ENCODE results near the gene KLF13.

KLF13 gene

DNA sequence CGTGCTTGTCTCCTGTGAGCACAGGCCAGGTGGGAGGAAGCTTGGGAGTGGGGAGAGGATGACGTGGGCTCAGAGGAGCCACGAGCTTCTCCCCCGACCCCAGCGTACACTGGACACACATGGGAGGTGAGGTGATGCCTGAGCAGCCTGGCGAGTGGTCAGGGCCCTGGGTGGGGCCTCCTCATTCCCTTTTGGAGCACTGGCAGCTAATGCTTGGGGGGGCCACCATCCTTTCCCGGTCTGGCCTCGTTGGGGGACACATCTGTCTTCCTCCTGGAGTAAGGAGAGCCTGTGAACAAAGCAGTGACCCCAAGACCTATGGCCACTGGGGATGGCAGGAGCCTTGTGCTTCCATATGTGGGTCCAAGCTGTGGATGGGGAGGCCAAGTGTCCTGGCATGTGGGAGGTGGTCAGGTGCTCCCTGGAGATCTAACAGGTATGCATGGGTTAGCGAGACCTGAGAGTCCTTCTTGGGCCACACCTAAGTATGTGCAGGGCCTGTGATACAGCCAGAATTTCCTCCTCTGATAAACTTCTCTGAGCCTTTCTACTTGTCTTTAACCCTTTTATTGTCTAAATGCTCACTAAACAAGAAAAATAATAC is 9.5 kb downstream of the KLF13 start:
- DNase-seq = no peak

GRCh38 chr15:31336593-31337295 is 10.1 kb downstream of the KLF13 start:
- DNase-seq = no peak

DNA sequence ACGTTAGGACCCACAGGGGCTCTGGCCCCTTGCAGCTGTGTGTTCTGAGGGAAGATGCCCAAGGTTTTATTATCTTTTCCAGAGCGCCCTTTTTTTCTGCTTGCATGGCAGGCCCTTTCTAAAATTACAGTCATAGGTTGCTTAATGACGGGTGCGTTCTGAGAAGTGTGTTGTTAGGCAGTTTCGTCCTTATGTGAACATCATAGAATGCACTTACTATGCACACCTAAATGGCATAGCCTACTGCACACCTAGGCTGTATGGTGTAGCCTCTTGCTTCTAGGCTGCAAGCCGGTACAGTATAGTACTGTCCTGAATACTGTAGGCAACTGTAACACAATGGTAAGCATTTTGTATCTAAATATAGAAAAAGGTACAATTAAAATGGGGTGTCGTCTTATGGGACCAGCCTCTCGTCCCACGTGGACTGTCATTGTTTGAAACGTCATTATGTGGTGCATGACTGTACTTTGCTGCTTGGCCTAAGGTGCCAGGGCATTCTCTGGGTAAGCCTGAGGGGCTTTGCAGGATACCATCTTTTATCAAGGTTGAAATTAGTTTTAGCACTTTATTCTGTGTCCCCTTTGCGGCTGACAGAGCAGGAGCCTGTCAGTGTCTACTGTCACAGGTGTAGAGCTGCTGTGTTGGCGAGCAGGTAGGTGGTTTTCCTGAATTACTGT is 10.9 kb downstream of the KLF13 start:
- no peak for DNase-seq

DNA sequence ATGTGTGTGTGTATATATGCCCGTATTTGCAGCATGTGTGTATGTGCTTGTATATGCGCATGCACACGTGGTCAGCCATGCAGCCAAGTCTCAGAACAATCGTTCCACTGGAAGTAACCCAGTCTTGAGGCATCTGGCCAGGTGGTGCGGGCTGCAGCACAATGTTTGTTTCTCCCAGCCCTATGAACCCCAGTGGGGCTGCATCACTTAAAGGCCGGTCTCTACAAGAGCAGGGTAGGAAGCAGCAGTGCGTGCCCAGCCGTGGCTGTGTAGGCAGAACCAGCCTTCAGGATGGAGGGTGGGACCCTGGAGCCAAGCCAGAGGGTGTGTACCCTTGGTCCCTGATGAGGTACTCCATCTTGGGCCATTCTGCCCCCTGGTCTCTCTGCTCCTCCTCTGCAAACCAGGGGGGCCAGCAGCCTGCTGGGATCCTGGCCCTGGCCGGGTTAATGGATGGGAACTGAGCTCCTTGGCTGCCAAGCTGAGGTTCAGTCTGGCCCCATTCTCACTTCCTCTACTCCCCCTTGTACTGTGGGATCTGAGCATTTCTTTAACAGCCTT is 11.8 kb downstream of the KLF13 start:
- peak; percentile 29 for DNase-seq

DNA sequence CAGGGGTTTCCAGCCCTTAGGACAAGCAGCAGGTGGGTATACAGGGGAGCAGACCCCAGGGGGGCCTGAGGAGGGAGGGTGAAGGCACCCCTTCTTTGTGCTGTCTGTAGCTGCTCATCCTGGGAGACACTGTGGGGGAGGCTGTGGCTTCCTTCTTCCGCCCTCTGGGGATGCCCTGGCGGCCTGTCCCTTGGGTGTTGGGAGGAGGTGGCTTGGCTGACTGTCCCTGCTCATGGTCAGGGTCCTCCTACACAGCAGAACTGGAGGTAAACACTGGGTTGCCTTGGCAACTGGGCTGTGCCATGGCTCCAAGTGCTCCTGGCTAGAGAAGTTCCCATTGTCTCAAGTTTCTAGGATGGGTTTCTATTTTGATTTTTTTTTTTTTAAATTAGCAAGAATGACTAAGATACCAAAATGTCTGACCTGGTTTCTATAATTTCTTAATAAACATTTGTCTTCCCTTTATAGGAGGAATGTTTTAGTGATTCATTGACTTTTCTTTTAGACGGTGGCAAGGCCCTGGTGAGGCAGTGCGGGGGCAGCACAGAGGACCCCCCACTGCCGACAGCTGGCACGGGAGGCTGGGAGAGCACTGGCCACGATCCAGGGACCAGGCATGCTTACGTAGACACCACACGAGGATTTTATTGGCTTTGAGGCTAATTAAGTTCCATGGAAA is 12.4 kb downstream of the KLF13 start:
- DNase-seq = peak; percentile 25

DNA sequence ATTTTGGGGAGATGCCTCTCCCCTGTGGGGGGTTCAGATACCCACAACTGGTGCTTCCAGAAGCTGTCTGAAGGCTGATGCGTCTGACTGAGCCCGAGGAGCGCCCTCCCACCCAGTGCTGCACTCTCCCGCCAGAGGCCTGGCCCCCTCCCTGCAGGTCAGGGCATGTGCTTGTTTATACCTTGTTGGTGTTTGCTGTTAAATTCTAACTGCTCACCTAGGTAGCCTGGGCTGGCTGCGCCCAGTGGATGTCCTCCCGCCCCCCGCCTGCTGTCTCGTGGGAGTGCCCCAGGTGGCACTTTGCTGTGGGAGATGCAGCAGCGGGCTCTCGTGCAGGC is 12.9 kb downstream of the KLF13 start:
- DNase-seq = no peak

- no peak for DNase-seq
Observed at GRCh38 chr15:31340047-31340446, 13.4 kb downstream of the KLF13 start.

GRCh38 chr15:31340592-31340991 is 14.0 kb downstream of the KLF13 start:
- no peak for DNase-seq

DNA sequence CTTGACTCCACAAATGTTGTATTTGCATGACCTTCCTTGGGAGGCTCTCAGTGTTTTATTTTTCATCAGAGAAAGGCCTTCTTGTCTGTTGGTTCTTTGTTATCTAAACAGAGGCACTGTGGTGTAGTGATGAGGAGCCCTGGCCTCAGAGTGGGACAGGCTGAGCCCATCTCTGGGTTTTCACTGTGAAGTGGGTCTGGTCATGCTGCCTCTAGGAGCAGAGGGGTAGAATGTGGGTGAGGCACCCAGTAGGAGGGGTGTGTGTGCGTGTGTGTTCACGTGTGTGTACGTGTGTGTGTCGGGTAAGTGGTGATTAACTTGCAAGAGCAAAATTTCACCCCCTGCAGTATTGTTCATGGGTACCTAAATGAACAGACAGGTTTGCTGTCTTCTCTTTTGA is 14.4 kb downstream of the KLF13 start:
- no peak for DNase-seq

DNA sequence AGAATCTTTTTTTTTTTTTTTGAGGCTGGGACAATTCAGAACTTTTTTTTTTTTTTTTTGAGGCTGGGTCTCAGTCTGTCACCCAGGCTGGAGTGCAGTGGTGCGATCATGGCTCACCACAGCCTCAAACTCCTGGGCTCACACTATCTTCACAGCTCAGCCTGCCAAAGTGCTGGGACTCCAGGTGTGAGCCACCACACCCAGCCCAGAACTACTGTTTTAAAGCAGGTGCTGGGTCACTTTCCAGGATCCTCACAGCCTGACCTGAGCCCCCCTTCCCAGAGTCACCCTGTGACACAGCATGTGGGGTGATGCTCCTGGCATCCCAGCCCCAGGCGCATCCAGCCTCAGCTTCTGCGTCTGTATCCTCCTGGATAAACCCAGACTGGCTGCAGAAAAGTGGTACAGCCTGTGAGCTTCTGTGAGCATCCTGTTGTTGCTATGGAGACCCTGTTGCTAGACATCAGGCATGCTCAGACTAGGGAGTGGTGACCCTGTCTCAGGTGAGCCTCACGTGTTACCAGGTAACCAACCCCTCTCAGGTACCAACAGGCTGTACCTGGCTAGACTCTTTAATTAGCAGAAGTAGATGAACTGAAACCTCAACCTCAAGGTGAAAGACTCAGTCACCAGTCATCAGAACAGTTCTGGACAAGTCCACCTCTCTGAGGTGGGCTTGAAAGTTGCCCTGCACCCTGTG is 15.0 kb downstream of the KLF13 start:
- no peak for DNase-seq

- DNase-seq = no peak
Observed at GRCh38 chr15:31342381-31342780, 15.7 kb downstream of the KLF13 start.

GRCh38 chr15:31342781-31343626 is 16.4 kb downstream of the KLF13 start:
- no peak for DNase-seq

DNA sequence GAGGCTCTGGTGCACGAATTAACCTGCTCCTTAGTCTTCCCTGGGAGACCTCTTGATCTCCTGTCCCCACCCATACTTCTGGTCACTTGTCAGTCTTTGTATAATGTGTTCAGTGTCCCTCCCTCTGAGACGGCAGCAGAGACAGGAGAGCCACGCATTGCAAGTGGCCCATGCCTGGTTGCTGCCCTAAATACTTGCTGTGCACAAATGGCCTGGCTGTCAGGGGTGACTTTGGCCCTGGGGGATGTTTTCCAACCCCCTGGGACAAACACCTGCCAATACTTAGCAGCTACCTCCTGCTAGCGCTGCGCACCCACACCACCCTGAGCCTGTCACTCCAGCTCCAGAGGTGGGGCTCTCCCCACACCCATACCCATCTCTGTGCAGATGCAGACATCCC is 17.2 kb downstream of the KLF13 start:
- DNase-seq = no peak

DNA sequence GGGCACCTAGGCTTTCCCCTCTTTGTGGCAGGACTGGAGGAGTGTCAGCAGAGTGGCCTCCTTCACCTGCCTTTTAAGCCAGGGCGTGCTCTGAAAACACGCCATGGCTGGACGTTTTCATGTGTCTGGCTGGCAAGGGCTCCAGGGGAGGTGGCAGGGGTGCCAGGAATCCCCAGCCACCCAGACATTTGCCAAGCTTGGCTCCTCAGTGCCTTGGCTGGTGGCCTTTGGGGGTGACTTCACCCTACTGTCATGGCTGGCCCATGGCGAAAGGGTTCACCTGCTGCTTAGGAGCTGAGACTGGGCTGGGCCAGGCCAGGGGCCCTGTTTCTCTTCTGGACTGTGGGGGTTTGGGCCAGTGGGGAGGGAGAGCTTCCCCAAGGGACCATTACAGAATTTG is 17.6 kb downstream of the KLF13 start:
- DNase-seq = no peak

GRCh38 chr15:31344823-31345605 is 18.4 kb downstream of the KLF13 start:
- no peak for DNase-seq

GRCh38 chr15:31345606-31346366 is 19.2 kb downstream of the KLF13 start:
- no peak for DNase-seq

DNA sequence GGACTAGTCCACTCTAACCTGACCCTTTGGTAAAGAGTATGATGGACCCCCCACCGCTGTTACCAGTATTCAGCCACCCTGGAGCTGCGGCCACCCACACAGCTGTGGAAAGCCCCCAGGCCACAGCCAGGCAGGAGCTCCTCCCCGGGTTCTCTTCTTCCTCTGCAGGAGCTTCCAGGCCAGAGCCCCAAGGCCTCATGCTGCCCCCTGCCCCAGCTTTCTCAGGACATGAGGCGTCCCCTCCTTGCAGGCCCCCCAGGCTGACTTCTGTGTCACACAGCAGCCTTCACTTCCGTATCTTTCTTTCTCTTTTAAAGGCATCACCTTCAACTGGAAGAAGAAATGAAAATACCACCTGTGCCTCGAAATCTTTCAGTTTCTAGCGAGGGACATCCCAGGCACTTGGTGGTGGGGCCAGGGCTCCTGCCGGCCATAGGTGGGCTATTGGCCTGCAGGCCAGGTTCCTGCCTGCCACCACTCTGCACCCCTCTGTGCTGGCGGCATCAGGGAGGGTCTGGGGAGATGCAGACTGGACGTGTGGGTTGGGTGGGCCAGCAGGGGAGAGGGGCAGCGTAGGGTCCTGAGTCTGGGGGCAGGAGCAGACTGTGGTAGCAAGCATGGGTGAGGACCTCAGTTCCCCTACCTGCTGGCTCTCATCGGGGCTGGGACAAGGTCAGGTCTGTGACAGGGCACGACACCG is 19.9 kb downstream of the KLF13 start:
- no peak for DNase-seq

GRCh38 chr15:31347067-31347975 is 20.7 kb downstream of the KLF13 start:
- DNase-seq = no peak

Data from NCI-H446 treated with DMSO at 0.1 percent for 48 hours (cell line).